NCI-H1092 treated with DMSO at 0.1 percent for 48 hours (cell line): ENCODE measurements around the gene IGLON5.
A peak's percentile ranks its signal among the peaks of the same experiment; 100 is the strongest.

Experiments
- DNase-seq: peaks from one replicate; lab custom pipeline; 2025; lab: John Stamatoyannopoulos, UW

The IGLON5 gene

DNA sequence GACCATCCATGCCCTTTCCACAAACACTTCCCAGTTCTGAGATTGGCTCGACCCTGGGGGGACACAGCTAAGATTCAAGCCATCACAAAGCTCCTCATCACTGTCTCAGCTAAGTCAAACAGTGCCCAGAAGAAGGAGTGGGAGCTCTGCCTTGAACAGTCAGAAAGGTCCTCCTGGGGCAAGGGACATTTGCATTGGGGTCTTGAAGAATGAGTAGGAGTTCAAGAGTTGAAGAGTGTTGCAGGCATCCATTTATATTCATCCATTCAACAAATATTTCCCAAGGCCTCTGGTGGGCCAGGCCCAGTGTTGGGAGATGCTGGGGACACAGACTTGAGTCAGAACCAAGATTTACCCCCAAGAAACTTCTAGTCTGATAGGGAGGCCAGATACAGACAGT, 6.5 kb downstream of the IGLON5 start:
- no peak for DNase-seq

DNA sequence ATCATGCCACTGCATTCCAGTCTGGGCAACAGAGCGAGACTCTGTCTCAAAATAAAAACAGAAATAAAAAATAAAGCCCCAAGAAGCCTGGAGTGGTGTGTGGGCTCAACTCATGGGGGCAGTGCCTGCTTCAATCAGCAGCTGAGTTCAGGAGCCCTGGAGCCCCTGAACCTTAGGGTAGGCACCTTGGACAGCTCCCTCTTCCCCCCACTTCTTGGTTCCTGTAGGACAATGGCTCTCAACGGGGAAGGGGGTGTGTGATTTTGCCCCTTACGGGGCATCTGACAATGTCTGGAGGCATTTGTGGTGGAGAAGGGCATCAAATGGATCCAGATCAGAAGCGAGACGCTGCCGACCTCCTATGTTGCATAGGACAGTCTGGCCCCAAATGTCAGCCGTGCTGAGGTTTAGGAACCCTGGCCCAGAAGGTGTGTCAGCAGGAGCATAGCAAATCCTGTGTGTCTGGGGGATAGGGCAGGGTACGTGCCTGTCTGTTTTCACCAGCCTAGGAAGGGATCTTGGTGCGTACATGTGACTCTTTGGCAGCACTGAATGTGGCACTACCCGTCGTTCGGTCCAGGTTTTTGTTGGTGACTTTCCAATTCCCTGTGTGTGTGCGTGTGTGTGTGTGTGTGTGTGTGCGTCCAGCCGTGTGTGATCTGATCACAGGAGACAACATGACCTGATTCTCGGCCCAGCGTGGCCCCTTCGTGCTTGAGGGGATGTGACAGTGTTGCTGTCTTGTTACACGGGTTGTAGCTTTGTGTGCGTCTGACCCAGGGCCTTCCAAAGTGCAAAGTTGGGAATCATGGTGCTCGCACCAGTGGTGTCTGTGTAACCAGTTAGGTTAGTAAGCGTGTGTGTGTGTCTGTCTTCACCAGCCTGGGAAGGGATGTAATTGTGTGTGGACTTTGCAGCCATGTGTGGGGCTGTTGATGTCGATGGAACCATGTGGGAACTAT, 7.5 kb downstream of the IGLON5 start:
- no peak for DNase-seq

DNA sequence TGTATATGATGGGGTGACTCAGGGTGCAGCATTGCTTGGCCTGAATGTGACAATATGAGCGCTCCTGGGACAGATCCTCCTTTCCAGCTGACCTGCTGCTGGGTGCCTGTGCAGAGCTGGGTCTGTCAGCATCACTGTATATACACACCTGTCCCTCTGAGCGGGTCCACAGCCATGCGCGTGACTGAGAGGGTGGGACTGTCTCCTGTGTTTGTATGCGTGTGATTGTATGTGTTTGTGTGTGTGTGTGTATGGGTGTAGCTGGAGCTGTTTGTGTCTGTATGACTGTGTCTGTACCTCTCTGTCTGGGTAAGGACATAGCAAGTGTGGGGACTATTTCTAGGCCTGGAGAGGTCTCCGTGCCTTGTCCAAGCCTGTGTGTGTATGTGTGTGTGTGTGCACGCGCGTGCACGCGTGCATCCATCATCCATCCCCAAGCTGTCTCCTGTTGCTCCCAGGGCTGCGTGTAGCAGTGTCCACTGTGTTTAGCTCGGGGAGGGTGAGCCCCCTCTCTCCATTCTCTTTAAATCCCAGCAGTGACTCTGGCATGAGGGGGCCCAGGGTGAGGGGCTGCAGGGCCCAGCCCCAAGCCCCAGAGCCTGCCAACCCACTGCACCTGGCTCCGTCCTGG, 8.3 kb downstream of the IGLON5 start:
- no peak for DNase-seq

DNA sequence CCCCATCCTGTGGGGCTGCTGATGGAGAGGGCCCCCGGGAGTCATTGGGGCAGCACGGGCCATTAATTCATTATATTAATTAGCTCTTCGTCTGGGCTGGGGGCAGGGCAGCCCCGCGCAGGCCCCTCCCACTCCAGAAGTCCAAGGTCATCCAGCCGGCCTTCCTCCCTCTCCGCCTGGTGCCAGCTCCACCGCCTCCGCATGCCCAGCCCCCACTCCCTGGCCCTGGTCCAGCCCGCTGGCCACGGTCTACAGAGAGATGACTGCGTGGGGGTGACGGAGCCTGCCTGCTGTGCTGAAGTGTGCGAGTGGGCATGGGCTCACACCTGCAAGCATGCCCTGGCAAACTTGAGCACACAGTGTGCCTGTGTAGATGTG, 8.8 kb downstream of the IGLON5 start:
- no peak for DNase-seq

DNA sequence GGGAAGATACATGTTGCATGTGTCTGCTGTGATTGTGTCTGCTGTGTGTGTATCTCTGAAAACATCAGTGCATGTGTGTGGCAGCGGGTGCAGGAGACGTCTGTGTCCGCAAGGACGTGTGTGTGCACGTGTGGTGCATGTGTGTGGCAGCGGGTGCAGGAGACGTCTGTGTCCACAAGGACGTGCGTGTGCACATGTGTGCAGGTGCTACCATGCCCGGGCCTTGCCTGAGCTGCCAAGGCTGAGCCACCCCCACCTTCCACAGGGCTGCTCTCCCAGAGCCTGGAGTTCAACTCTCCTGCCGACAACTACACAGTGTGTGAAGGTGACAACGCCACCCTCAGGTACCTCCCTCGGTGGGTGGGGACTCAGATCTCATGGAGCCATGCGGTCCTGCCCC, 10.4 kb downstream of the IGLON5 start:
- no peak for DNase-seq

DNA sequence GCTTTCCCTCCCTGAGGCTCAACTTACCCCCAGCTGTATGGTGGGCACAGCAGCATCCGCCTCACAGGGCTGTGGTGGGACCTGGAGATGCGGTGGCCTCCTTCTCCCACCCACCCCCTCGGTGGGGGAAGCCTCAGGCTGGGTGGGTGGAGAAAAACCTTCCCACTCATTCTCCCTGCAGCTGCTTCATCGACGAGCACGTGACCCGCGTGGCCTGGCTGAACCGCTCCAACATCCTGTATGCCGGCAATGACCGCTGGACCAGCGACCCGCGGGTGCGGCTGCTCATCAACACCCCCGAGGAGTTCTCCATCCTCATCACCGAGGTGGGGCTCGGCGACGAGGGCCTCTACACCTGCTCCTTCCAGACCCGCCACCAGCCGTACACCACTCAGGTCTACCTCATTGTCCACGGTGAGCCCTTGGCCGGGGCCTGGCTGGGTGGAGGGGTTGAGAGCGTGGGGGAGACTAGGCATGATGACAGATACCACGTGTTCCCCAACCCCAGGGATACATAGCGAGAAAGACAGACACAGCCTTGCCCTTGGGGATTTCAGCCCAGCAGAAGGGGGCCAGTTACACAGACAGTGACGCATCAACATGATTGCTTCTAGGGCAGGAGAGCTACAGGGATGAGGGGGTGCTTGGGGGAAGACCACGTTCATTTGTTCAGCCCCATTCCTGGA, 12.2 kb downstream of the IGLON5 start:
- DNase-seq = no peak

DNA sequence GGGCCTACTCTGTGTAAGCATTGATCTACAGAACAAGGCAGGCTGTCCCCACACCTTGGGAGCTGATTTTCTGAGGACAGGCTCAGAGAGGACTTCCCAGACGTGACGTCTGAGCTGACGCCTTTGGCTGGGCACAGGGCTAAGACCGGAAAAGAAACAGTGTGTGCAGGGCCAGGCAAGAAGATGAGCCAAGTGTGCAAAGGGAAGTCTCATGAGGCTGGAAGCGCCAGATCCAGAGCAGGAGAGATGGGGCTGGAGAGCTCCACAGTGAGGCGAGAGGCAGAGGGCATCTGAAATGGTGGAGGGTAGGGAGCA, 12.7 kb downstream of the IGLON5 start:
- DNase-seq = no peak

DNA sequence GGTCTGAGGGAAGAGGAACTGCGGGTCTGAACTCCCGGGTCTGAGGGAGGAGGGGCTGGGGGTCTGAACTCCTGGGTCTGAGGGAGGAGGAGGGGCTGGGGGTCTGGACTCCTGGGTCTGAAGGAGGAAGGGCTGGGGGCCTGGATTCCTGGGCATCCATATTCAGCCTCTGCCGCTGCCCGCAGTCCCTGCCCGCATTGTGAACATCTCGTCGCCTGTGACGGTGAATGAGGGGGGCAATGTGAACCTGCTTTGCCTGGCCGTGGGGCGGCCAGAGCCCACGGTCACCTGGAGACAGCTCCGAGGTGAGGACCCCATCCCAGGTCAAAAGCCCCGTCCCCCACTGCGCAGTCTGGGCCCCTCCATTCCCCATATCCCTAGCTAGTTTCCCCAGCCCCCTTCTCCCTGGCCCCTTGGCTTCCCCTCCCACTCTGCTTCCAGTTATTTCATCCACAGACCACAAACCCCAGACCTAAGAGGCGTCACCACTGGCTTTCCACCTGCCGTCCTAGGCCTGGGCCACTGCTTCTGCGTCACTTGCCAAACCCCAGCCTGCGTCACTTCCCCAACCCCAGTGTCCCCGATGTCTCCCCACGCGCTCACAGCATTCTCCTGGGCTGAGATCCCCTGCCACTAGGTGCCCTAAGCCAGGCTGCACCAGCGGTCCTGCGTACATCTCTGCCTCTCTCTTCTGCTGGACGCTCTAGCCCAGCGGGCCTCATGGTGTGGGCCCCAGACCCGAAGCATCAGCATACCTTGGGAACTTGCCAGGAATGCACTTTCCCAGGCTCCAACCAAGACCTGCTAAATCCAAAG, 13.9 kb downstream of the IGLON5 start:
- DNase-seq = no peak

DNA sequence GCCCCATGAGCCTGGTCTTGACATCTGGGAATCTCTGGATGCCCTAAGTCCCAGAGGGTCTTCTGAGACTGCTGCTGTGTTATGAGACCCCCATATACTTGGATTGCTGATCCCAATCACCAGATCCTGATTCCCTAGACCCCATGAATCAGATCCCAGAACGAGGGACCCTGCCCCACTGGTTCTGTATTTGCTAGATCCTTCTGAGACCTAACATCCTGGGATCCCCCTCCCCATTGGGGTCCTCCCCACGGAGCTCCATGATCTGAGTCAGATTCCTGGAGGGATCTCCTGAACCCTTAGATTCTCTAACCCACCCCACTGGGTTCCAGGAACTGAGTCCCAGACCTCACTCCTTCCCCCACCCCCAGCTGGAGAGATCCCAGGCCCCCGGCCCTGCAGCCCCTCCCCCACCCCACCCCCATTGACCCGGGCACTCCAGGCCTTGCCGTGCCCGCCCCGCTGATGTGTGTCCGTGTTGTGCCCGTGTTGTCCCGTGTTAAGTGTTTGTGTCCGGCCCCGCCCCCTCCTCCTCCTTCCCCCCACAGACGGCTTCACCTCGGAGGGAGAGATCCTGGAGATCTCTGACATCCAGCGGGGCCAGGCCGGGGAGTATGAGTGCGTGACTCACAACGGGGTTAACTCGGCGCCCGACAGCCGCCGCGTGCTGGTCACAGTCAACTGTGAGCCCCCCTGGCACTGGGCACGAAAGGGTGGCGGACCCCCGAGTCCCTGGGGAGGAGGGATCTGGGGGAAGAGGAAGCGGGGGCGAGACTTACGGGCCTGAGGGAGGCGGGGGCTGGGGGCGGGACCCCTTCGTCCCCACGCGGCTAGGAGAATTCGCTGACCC, 15.0 kb downstream of the IGLON5 start:
- DNase-seq = no peak

DNA sequence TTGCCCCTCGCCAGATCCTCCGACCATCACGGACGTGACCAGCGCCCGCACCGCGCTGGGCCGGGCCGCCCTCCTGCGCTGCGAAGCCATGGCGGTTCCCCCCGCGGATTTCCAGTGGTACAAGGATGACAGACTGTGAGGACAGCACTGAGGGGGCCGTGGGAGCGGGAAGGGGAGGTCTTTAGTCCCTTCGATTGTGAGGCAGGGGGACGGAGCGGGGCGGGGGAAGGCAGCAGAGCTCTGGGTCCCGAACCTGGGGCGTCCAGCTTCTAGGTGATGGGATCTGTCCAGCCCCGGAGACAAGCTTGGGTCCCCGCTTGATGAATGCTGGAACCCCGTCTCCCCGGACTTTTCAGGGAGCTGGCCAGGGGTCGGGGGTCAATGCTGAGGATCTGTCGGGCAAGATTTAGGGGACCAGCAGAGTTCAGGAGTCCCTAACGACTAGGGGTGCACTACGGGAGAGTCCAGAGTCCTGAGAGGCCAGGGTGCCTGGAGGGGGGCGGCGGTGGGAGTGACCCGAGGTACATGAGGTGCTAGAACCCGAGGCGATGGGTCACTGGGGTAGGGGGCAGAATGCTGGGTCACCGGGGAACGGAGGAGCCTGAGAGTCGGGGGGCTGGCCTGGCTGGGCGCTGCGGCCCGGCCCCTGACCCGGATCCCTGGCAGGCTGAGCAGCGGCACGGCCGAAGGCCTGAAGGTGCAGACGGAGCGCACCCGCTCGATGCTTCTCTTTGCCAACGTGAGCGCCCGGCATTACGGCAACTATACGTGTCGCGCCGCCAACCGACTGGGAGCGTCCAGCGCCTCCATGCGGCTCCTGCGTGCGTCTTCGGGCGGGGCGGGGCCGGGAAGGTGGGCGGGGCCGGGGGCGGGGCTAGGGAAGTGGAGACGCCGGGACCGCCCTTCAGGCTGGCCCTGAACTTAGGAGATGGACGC, 15.9 kb downstream of the IGLON5 start:
- no peak for DNase-seq

DNA sequence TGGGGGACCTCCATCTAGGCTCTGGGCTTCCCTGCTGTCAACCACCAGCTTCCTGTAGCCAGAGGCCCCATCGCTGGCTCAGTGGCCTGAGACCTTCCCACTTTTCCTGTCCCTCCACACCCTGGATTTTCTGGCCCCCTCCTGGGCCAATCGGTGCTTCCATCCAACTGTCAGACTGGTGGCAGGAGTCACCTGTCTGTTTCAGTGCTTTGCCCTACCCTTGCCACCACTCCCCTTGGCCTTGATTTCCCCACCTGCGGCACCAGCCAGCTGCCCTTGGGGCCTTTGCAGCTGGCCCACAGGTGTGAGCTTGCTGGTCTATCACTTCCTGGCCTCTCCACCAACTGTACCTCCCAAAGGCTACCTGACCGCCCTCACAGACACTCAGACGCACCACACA, 18.0 kb downstream of the IGLON5 start:
- DNase-seq = no peak

DNA sequence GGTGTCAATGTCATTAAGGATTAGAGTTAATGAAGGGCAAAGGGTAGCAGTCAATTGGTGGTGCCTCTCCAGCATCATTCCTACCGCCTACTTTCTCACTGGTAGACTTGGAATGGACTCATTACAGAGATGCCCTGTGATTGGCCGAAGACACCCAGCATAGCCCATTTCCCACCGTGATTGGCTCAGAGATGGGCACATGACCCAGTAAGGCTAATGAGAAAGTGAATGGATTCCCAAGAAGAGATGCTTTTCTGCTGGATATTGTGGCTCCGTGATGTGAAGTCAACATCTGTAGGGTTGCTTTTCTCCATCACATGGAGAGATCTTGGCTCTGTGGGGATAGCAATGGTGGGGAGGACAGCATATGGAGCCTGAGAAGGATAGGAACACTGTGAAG, 18.9 kb downstream of the IGLON5 start:
- no peak for DNase-seq

DNA sequence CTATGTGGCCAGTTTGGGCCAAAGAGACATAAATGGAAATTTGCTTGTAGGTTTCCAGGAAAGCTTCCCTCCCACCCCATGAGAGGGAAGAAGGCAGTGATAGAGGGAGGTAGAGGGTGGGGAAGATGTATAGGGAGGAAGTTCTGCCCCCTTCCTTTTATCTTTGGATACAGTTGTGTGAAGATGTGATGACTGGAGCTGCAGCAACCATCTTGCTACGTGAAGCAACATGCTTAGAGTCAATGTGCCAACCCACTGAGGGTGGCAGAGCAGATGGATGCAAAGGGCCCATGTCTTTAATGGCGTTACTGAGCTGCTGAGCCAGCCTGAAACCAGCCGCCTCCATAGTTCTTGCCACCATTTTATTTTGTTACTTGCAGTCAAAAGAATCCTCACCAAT, 19.7 kb downstream of the IGLON5 start:
- no peak for DNase-seq

DNA sequence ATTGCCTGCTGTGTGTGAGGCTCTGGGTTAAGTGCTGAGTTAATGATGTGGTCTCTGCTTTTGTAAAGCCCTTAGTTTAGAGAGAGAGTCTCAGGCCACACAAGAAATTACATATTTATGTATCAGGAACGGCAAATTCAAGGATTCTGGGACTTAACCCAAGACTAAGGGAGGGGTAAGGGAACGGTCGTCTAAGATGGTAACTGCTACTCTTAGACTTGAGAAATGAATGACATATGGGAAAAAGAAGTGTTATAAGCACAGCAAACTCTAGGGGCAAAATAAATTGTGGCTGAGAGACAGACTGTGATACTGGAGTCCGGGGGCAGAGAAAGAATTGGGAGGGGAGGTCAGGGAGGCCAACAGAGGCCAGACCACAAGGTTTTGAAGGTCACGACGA, 20.3 kb downstream of the IGLON5 start:
- no peak for DNase-seq

DNA sequence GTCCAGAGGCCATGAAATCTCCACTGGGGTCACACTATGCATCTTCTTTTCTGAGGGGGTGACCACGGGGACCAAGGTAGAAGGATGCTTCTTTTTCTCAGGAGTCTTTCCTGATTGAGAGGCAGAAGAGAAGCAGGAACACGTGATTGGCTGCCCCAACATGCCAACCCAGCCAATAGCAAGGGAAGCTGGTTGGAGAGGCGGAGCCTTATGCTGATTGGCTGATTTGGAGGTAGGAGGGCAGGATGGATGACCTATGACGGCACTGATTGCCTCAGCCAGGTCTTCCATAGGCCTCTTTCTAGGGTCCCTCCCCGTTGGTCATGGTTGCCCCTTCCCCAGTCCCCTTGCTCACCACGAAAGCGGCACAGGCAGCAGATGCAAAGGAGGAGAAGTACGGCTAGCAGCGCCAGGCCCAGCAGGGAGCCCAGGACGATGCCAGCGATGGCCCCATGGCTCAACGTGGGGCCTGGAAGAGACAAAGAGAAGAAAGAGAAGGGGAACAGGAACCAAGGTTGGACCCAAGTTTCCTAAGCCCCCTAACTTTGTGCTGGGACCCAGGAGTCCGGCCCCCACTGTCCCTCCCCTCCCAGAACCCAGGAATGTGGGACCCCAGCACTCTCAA, 22.5 kb downstream of the IGLON5 start:
- peak; percentile 7 for DNase-seq

DNA sequence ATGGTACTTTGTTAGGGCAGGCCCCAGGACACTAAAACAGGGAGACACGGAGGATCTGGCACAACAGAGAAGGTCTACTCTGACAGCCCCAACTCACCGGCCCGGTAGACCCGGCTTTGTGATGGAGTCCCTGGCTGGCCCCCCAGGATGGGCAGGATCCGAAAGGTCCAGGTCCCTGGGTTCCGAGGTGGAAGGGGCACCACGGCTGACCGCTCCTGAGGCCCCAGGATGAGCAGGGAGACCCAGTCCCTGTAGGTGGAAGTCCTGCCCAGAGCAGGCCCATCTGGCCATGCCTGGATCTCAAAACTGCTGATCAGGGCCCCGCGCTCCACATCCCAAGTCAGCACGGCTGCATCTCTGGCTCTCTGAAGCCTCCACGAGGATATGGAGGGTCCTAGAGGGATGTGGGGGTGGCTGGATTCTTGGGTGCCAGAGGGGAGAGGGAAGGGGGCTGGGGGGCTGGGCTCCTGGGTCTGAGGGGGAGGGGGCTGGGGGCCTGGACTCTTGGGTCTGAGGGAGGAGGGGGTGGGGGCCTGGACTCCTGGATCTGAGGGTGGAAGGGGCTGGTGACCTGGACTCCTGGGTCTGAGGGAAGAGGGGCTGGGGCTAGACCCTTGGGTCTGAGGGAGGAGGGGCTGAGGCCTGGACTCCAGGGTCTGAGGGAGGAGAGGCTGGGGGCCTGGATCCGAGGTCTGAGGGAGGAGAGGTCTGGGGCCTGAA, 25.9 kb downstream of the IGLON5 start:
- DNase-seq = no peak

DNA sequence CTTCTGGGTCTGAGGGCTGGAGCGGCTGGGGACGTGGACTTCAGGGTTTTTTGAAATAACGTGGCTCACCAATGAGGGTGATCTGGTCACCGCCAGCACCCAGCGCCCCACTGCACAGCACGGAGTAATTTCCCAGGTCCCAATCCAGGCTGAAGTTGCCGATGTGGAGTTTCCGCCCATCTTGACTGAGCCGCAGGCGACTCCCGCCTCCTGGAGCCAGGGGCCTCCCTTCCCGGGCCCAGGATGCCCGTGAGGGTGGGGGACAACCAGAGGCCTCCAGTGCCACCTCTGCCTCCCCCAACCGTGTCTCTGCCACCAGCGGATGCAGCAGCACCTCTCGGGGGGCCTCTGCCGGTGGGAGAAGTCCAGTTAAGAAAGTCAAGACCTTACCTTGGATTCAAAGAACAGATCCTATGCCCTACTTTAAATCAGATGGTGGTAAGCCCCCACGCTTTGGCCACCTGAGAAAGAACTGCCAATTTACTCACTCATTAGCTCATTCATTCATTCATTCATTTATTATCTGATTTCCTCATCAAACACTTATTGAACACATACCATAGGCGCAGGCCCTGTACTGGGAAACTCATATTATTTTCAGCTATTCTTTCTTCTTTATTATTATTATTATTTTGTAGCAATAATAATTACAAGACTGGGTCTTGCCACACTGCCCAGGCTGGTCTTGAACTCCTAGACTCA, 26.6 kb downstream of the IGLON5 start:
- DNase-seq = no peak

DNA sequence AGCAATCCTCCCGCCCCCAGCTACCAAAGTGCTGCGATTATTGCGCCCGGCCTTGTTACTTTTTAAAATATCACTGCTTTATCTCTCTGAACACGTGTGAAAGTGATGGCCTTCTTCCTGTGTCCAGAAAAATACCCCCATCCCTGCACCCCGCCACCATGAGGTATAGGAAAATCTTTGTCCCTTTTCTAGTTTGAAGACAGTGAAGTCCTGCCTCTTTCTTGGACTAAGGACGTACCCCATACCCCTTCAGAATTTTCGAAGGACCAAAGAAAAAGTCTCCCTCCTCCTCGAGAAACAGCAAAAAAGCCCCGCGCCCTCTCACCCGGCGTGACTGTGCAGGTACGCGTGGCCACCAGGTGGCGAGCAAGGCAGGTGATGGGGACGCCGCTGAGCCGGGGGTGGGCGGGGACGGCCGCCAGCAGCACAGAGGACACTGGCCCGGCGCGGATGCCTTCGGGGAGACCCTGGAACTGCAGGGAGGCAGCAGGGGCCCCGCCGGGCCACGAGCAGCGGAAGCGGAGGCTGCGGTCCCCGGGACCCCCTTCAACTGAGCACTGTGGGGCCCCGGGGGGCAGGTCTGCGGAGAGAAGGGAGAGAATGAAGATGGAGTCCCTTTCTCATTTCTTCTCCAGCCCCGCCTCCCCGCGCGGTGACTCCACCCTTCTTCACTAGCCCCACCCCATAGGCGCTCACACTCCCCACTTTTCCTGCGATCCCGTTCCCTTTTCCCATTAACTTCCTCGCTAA, 27.3 kb downstream of the IGLON5 start:
- DNase-seq = peak; percentile 33
